Measurements from ENCODE around the gene HAPLN3.
"Not testable (repeated sequence)": the region's sequence is repeated elsewhere in the genome, so short reads cannot be mapped to it uniquely, and the experiment has no call there.

HAPLN3 gene

GRCh38 chr15:88938802-88939485 lies 43.6 kb upstream of the HAPLN3 start:
- Histone ChIP-seq H3K4me3 (replicated peaks; ENCODE audit: insufficient read depth, low read length) (no peak overlapping the region), H3K27ac (replicated peaks) (no peak overlapping the region), H3K27me3 (ENCODE audit: insufficient read depth, poor library complexity, severe bottlenecking) (no peaks in the 10 kb centered on the region)
- no peak for TF ChIP-seq REST (IDR thresholded peaks at IDR 0.05; ENCODE audit: insufficient replicate concordance, low read depth)
- TF ChIP-seq GABPA (IDR thresholded peaks at IDR 0.05; ENCODE audit: low read depth): no peak
- TF ChIP-seq, protein P1, sequence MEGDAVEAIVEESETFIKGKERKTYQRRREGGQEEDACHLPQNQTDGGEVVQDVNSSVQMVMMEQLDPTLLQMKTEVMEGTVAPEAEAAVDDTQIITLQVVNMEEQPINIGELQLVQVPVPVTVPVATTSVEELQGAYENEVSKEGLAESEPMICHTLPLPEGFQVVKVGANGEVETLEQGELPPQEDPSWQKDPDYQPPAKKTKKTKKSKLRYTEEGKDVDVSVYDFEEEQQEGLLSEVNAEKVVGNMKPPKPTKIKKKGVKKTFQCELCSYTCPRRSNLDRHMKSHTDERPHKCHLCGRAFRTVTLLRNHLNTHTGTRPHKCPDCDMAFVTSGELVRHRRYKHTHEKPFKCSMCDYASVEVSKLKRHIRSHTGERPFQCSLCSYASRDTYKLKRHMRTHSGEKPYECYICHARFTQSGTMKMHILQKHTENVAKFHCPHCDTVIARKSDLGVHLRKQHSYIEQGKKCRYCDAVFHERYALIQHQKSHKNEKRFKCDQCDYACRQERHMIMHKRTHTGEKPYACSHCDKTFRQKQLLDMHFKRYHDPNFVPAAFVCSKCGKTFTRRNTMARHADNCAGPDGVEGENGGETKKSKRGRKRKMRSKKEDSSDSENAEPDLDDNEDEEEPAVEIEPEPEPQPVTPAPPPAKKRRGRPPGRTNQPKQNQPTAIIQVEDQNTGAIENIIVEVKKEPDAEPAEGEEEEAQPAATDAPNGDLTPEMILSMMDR (IDR thresholded peaks at IDR 0.05; ENCODE audit: insufficient read depth, low read length): no peak
- TF ChIP-seq SPI1 (IDR thresholded peaks at IDR 0.05; ENCODE audit: borderline replicate concordance, low read depth): no peak
- no peak for TF ChIP-seq POLR2AphosphoS5 (IDR thresholded peaks at IDR 0.05; ENCODE audit: low read depth)
- DNase-seq (ENCODE audit: low read depth in 1 of 2, low spot score in 1 of 2): no peak

- DNase-seq (ENCODE audit: low read depth in 1 of 2, low spot score in 1 of 2); H3K4me3 ChIP-seq (replicated peaks; ENCODE audit: insufficient read depth, low read length); H3K27ac ChIP-seq (replicated peaks); H3K27me3 ChIP-seq (ENCODE audit: insufficient read depth, poor library complexity, severe bottlenecking): not testable (repeated sequence)
Measured at GRCh38 chr15:88934449-88934848, 39.1 kb upstream of the HAPLN3 start.

GRCh38 chr15:88932875-88933330 lies 37.6 kb upstream of the HAPLN3 start:
- TF ChIP-seq REST (IDR thresholded peaks at IDR 0.05; ENCODE audit: insufficient replicate concordance, low read depth) (no peak), GABPA (IDR thresholded peaks at IDR 0.05; ENCODE audit: low read depth) (no peak), POLR2AphosphoS5 (IDR thresholded peaks at IDR 0.05; ENCODE audit: low read depth) (no peak), SPI1 (IDR thresholded peaks at IDR 0.05; ENCODE audit: borderline replicate concordance, low read depth) (no peak)
- TF ChIP-seq, protein P1 (IDR thresholded peaks at IDR 0.05; ENCODE audit: insufficient read depth, low read length): no peak
- Histone ChIP-seq H3K27ac (replicated peaks) (no peak overlapping the region), H3K27me3 (ENCODE audit: insufficient read depth, poor library complexity, severe bottlenecking) (peaks cover 7% of the 10 kb centered on the region), H3K4me3 (replicated peaks; ENCODE audit: insufficient read depth, low read length) (no peak overlapping the region)
- no peak for DNase-seq (ENCODE audit: low read depth in 1 of 2, low spot score in 1 of 2)

DNA sequence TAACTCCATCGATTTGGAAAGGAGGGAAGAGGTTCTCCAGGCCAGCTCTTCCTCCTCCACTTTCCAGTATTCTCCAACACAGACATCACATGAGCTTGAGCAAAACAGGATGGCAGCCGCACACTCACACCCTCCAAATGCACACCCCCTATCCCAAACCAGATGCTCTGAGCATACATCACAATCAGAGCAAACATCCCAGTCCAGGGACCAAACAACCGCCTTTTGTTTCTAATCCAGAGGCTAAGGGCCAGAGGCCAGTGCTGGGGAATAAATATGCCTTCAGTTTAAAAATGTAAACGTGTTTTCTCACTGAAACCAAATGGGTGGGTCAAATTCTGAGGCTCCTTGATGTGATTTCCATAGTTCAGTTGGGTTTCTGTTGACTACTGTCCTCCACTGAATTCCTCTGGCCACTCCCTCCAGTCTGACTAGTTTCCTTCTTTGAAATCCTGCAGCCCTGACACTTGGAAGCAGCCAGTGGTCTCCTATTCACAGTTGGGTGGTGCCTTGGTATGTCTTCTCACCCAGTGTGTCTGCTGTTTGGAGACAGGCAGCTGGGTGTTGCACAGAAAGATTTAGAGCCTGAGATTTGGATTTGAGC lies 37.0 kb upstream of the HAPLN3 start:
- Histone ChIP-seq H3K27ac (replicated peaks) (no peak overlapping the region), H3K27me3 (ENCODE audit: insufficient read depth, poor library complexity, severe bottlenecking) (peaks cover 7% of the 10 kb centered on the region), H3K4me3 (replicated peaks; ENCODE audit: insufficient read depth, low read length) (no peak overlapping the region)
- no peak for TF ChIP-seq REST (IDR thresholded peaks at IDR 0.05; ENCODE audit: insufficient replicate concordance, low read depth)
- no peak for TF ChIP-seq GABPA (IDR thresholded peaks at IDR 0.05; ENCODE audit: low read depth)
- TF ChIP-seq, protein P1 (IDR thresholded peaks at IDR 0.05; ENCODE audit: insufficient read depth, low read length): no peak
- no peak for TF ChIP-seq POLR2AphosphoS5 (IDR thresholded peaks at IDR 0.05; ENCODE audit: low read depth)
- TF ChIP-seq SPI1 (IDR thresholded peaks at IDR 0.05; ENCODE audit: borderline replicate concordance, low read depth): no peak
- no peak for DNase-seq (ENCODE audit: low read depth in 1 of 2, low spot score in 1 of 2)
